Measurements from ENCODE around the gene RUFY3.
"Not testable (repeated sequence)": the region's sequence is repeated elsewhere in the genome, so short reads cannot be mapped to it uniquely, and the experiment has no call there.

The RUFY3 gene

DNA sequence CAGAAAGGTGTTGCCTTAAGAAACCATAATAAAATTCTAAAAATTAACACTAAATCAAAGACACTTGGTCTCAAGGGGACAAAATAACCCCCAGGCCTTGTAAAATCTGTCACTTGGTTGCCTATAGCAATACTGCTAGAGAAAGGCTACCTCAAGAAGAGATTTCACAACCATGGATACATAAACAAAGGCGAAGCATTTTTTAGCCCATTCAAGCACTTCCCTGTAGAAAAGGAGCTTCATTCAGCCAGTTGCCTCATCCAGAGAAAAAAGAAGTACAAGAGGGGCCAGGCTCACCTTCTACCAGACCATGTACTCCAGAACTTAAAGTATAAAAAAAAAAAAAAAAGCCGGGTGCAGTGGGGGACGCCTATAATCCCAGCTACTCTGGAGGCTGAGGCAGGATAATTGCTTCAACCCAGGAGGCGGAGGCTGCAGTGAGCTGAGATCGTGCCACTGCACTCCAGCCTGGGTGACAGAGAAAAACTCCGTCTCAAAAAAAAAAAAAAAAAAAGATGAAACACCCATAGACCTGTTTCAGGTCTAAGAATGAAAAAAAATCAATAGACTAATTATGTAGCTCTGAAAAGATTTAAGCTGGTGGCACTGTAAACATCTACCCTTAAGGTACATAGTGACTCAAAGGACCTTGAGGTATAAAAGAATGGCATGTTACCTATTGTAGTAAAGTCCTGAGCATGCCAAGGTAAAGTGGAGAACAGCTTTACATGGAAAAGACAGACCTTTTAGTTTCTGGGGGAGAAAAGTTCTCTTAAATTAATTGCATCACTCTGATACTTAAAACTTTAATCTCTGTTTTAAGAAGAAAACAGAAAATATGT lies 18.0 kb downstream of the RUFY3 start:
- DNase-seq: no peak

- no peak for DNase-seq
Observed at GRCh38 chr4:70741867-70742658, 20.3 kb downstream of the RUFY3 start.

DNA sequence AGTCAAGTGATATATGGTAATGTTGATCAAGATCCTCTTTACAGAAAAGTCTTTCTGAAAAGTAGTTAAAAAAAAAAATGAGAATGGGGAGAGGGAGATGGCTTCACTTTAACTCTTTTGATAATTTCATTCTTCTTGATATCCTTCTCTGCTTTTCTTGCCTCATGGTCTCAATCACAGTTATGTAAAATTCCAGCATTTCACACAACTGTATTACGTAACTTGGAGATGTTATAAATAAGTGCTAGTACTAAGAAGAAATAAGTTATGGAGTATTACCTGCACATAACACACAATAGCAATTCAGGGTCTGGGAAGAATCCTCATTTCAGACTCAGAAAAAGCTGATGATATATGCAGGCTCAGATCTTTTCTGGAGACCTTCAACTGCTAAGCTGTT lies 22.0 kb downstream of the RUFY3 start:
- no peak for DNase-seq

DNA sequence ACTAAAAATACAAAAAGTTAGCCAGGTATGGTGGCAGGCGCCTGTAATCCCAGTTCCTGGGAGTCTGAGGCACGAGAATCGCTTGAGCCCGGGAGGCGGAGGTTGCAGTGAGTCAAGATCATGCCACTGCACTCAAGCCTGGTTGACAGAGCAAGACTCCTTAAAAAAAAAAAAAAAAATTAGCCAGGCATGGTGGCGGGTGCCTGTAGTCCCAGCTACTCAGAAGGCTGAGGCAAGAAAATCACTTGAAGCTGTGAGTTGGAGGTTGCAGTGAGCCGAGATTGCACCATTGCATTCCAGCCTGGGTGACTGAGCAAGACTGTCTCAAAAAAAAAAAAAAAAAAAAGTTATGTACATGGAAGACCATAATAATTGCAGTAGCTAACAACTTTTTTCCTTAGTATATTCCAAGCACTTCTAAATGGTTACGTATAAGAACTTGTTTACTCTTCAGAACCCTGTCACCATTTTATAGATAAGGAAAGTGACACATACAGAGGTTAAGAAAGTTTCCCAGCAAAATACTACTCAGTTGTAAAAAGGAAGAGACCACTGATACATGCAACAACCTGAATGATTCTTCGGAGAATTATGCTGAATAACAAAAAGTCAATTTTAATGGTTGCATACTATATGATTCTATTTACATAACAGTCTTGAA lies 24.5 kb downstream of the RUFY3 start:
- no peak for DNase-seq

GRCh38 chr4:70747874-70748273 lies 26.1 kb downstream of the RUFY3 start:
- no peak for DNase-seq

DNA sequence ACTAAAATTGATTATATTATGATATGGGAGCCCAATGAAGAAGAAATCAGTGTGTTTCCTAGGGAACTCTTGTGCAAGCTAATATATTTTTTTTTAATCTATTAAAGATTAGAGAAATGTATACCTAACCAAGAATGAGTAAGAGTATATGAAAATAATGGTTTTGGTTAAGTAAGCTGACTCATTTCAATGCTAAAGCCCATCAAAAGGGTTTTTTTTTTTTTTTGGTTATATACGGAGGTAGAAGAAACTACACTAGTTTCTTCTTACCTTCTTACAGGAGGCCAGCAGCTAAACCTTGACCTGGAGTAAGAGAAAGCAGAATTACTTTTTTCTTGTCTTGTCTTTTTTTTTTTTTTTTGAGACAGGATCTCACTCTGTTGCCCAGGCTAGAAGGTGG lies 27.5 kb downstream of the RUFY3 start:
- no peak for DNase-seq

GRCh38 chr4:70752236-70752635 lies 30.5 kb downstream of the RUFY3 start:
- no peak for DNase-seq

- DNase-seq: no peak
Observed at GRCh38 chr4:70753630-70754029, 31.9 kb downstream of the RUFY3 start.

GRCh38 chr4:70754470-70754869 lies 32.7 kb downstream of the RUFY3 start:
- no peak for DNase-seq

DNA sequence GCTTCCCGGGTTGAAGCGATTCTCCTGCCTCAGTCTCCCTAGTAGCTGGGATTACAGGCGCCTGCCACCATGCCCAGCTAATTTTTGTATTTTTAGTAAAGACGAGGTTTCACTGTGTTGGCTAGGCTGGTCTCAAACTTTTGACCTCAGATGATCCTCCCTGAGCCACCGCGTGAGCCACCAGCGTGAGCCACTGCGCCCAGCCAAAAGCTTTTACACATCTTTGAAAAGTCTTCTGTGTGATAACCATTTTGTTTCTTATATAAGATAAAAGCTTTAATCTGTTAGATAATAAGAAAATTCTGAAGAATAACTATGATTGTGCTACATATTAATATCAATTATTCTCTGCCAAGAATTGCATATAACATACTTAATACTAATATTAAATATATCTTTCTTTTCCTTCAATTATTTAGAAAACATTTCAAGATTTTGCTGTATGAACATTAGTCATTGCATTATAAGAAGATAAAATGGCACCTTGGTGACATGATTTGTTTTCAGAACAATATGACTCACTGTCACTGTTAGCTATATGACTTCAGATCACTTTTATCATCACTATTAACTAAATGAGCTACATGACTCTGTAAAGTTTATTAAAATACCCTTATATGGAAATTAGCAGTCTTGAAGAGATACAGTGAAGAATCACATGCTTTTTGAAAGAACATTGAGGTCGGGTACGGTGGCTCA lies 33.4 kb downstream of the RUFY3 start:
- DNase-seq: no peak

DNA sequence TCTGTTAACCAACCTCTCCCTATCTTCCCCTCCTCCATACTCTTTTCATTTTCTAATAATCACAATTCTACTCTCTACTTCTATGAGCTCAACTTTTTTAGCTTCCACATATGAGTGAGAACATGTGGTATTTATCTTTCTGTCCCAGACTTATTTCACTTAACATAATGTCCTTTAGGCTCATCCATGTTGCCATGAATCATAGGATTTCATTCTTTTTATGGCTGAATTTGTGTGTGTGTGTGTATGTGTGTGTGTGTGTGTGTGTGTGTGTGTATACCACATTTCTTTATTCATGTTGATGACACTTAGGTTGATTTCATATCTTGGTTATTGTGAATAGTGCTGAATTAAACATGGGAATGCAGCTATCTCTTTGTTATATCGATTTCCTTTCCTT lies 37.4 kb downstream of the RUFY3 start:
- no peak for DNase-seq

DNA sequence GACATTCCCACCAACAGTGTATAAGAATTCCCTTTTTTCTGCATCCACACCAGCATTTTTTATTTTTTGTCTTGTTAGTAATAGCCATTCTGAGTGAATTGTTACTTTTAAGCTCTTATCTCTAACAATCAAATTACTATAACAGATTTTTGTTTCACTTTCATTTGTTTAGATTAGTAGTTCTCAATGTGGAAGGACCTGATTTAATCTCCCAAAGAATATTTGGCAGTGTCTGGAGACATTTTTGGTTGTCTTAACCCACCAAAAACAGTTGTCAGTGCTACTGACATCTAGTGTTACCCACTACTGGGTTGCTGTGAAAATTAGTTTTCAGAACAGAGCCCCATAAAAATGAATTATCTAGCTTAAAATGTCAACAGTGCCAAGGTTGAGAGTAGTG lies 37.9 kb downstream of the RUFY3 start:
- DNase-seq: no peak

- no peak for DNase-seq
Observed at GRCh38 chr4:70760662-70761061, 38.9 kb downstream of the RUFY3 start.

DNA sequence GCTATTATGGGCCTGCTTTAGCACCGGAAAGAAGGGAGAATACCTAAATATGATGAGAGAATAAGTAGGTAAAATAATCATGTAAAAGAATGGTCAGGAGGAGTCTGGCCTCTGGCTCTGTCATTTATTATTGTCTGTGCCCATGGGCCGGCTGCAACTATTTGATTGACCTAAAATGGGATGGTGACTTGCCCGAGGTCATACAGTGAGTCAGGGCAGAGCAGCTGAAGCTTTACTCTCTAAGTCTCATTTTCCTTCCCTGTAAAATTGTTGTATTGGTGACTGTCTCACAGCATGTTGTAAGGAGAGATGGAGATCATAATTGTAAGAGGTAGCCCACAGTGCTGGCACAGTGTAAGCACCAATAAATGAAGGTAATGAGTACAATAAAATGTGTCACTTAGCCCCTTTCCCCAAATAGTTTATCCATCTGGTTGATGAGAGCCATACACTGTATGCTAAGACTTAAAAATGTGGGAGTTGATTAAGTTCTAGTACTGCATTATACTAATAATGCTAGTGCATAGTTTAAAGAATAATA lies 39.6 kb downstream of the RUFY3 start:
- no peak for DNase-seq

DNA sequence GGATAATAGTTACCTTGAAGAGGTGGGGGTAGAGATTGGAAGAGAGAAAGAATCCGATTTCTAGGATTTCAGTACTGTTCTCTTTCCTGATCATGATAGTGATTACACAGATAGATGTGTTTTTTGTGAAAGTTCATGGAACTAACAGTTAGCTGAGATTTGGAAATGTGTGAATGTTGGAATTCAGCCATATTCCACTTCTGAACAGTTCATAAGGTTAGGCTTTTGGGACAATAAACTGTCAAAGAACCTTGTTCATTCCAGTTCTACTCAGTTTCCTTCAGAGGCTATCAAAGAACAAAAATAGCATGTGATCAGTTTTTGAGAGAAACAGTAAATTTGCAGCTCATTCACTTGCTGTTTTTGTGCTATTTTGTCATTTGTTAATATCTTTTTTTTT lies 43.6 kb downstream of the RUFY3 start:
- no peak for DNase-seq

DNA sequence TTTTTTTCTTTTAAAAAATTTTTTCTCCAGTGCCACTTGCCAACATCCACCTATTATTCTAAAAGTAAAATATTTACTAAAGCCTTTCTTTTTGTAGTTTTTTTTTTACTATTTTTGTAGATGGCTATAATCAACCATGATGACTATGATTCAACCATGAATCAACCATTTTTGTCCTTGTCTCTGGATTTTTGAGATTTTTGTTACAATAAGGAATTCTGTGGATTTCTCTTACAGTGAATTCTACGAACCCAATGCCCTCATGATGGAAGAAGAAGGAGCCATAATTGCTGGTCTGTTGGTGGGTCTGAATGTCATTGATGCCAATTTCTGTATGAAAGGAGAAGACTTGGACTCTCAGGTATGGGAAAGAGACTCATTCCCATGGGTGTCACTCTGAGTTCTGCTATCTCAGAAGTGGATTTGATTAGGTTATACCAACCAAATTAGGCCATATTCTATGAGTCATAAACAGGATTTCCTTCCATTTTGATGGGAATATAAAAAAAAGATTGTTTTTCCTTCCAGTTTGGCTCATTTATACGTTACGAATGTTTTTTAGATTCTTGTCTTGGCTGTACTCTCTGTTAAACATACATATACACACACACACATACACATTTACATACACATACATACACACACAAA lies 46.7 kb downstream of the RUFY3 start:
- no peak for DNase-seq

DNA sequence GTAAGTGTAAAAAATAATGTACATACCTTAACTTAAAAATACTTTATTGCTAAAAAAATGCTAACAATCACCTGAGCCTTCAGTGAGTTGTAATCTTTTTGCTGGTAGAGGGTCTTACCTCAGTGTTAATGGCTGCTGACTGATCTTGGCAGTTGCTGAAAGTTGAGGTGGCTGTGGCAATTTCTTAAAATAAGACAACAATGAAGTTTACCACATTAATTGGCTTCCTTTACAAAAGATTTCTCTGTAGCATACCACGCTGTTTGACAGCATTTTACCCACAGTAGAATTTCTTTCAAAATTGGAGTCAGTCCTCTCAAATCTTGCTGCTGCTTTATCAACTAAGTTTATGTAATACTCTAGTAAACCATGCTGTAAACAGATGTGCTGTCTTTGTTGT lies 47.6 kb downstream of the RUFY3 start:
- DNase-seq: not testable (repeated sequence)

DNA sequence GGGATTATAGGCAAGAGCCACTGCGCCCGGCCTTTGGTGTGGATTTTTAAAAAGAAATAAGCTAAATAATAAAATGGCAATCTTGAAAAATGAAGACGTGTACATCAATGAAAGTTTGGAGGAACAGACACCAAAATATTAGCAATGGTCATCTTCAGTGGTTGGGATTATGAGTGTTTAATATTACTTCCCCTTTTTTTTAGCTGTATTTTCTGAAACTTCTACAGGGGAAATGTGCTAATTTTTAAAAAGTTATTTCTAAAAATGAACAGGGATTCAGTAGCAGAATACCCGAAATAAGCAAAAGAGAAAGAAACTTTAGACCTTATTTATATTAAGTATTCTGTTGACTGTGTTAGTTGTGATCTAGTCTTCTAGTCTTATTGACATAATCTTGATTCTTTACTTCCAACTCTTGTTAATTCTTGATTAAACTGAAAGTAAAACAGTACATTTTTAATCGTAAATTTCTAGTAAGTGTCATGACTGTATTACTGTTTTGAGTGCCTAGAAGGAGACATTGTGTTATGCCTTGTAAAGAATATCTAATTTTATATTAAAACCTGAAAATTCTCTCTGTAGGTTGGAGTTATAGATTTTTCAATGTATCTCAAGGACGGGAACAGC lies 51.3 kb downstream of the RUFY3 start:
- DNase-seq: no peak

DNA sequence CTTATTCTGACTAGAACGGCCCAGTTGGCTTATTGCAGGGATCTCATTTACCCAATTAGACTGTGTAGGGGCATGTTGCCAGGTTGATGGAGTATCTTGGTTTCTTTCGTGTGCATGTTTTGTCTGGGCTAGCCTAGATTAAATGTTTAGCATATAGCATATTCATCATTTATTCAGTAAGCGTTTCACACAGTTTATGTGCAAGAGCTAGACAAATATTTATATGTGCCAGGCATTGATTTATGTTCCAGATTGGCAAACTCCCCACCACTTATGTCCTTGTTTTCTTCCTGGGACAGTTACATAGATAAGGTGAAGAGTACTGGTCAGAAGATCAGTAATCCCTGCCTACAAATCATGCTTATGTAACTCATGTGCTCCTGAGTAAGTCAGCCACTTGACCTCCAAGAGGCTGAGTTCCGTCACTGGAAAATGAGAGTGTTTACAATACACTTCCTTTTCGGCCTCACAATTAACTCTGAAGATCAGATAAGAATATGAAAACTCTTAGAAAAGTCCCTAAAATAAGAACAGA lies 57.2 kb downstream of the RUFY3 start:
- DNase-seq: no peak

- no peak for DNase-seq
Observed at GRCh38 chr4:70783096-70783495, 61.3 kb downstream of the RUFY3 start.

GRCh38 chr4:70787496-70787895 lies 65.7 kb downstream of the RUFY3 start:
- DNase-seq: no peak

GRCh38 chr4:70788733-70789132 lies 67.0 kb downstream of the RUFY3 start:
- DNase-seq: no peak

All from stimulated activated naive CD4-positive, alpha-beta T cell treated with Interleukin-2 at 50 U/mL for 16 hours (primary cell).